Mammary epithelial cell (primary cell): ENCODE data around the gene HOXB4.

Experiments used
- CTCF ChIP-seq, 2 donors: IDR thresholded peaks in 1 of 2; conservative IDR thresholded peaks in 1 of 2; 2 replicates each; pipeline ENCODE4 v1.5.1; 2011 to 2012; ENCODE audit warnings: inconsistent platforms in 2 of 2, low read length in 2 of 2, mild to moderate bottlenecking in 2 of 2, control low read depth in 1 of 2, low read depth in 1 of 2; ENCODE audit not compliant: insufficient read depth in 1 of 2; ENCODE audit errors: extremely low read depth in 1 of 2
- EZH2 ChIP-seq: IDR thresholded peaks from 2 replicates; pipeline ENCODE4 v1.6.1; 2012; ENCODE audit warnings: low read length, inconsistent platforms, borderline replicate concordance

GRCh38 chr17:48597528-48597777 is 19.3 kb upstream of the HOXB4 start:
- no peak for TF ChIP-seq CTCF (conservative IDR thresholded peaks at IDR 0.05 in 1 of 2, IDR thresholded peaks at IDR 0.05 in 1 of 2; ENCODE audit: extremely low read depth in 1 of 2, insufficient read depth in 1 of 2, low read depth in 1 of 2, low read length in 2 of 2)
- TF ChIP-seq EZH2, result no peak
